H1 (cell line): ENCODE results near the gene TCF25. TPM values are rescaled to one million over a fixed set of nuclear protein-coding genes. Genes with fewer than 3 reads are reported as not detected.

Source experiments
- CTCF ChIA-PET: fragments of 300-600 bp; sonication (Branson Sonifier 250); formaldehyde crosslinking; loops from one replicate; lab custom pipeline; 2021; ENCODE audit not compliant: partially characterized antibody; lab: Charles Lee
- POLR2A ChIA-PET: fragments of 300-600 bp; sonication (Branson Sonifier 250); formaldehyde crosslinking; loops from one replicate; lab custom pipeline; 2021; ENCODE audit warnings: inconsistent platforms; ENCODE audit not compliant: partially characterized antibody; lab: Charles Lee
- DNase-seq, 2 experiments: peaks; one replicate each; pipeline versions ENCODE4 v3.0.0 to v3.0.0-alpha.2; 2010 to 2022; ENCODE audit warnings: low spot score in 2 of 2, low read depth in 1 of 2, mixed read lengths in 1 of 2
- FAIRE-seq: peaks from 2 replicates; lab custom pipeline; 2011; peaks lifted over from hg19 to GRCh38; lab: Jason Lieb, UNC
- H2AFZ ChIP-seq: 2 replicates; pipeline ENCODE4 v1.8.1; 2012; ENCODE audit warnings: low read length, inconsistent platforms
- H2AK5ac ChIP-seq: 2 replicates; pipeline ENCODE4 v1.6.1; 2013; ENCODE audit warnings: low read depth, low read length
- H2BK120ac ChIP-seq: replicated peaks from 2 replicates; pipeline ENCODE3; 2013; ENCODE audit warnings: low read depth, low read length, inconsistent platforms
- H2BK12ac ChIP-seq: 2 replicates; pipeline ENCODE4 v1.6.1; 2013; ENCODE audit warnings: low read depth, low read length
- H2BK15ac ChIP-seq: 2 replicates; pipeline ENCODE4 v1.6.1; 2013; ENCODE audit warnings: low read length
- H2BK20ac ChIP-seq: 2 replicates; pipeline ENCODE4 v1.6.1; 2013; ENCODE audit warnings: low read length
- H2BK5ac ChIP-seq: 2 replicates; pipeline ENCODE4 v1.6.1; 2013; ENCODE audit warnings: low read depth, low read length
- H3K14ac ChIP-seq: 2 replicates; pipeline ENCODE4 v1.6.1; 2013; ENCODE audit warnings: inconsistent platforms; ENCODE audit not compliant: insufficient read length
- H3K18ac ChIP-seq: 2 replicates; pipeline ENCODE4 v1.6.1; 2013; ENCODE audit warnings: low read length; ENCODE audit errors: extremely low read depth
- H3K23ac ChIP-seq: 2 replicates; pipeline ENCODE4 v1.6.1; 2013; ENCODE audit warnings: inconsistent platforms; ENCODE audit not compliant: insufficient read length
- H3K23me2 ChIP-seq: 2 replicates; pipeline ENCODE4 v1.6.1; 2013; ENCODE audit warnings: low read depth, low read length
- H3K27ac ChIP-seq: 2 replicates; pipeline ENCODE4 v1.6.1; 2011; ENCODE audit warnings: low read depth, low read length, inconsistent platforms
- H3K27me3 ChIP-seq, 4 experiments: replicated peaks in 1 of 4; 1 replicate in 1 of 4; 2 replicates in 3 of 4; pipeline versions ENCODE4 v1.6.1 to v1.8.1; 2011 to 2013; ENCODE audit warnings: low read length in 3 of 4, mild to moderate bottlenecking in 3 of 4, inconsistent platforms in 2 of 4, mixed read lengths in 2 of 4, moderate library complexity in 1 of 4; ENCODE audit not compliant: control insufficient read depth in 3 of 4, insufficient read depth in 3 of 4; ENCODE audit errors: extremely low read depth in 1 of 4
- H3K36me3 ChIP-seq, 4 experiments: 2 replicates each; pipeline versions ENCODE4 v1.6.1 to v1.8.1; 2011 to 2013; ENCODE audit warnings: mild to moderate bottlenecking in 4 of 4, low read length in 3 of 4, moderate library complexity in 2 of 4, control low read depth in 1 of 4, inconsistent platforms in 1 of 4; ENCODE audit not compliant: insufficient read depth in 4 of 4, control insufficient read depth in 2 of 4
- H3K4ac ChIP-seq: replicated peaks from 2 replicates; pipeline ENCODE3; 2013; ENCODE audit warnings: low read length, low read depth, mixed read lengths, inconsistent platforms; ENCODE audit not compliant: insufficient read length
- H3K4me1 ChIP-seq, 4 experiments: replicated peaks in 1 of 4; 1 replicate in 1 of 4; 2 replicates in 3 of 4; pipeline versions ENCODE4 v1.6.1 to v1.8.1; 2011 to 2013; ENCODE audit warnings: low read length in 3 of 4, inconsistent platforms in 2 of 4, mixed read lengths in 1 of 4; ENCODE audit not compliant: insufficient read depth in 4 of 4, control insufficient read depth in 3 of 4
- H3K4me2 ChIP-seq, 2 experiments: 2 replicates each; pipeline versions ENCODE4 v1.6.1 to v1.8.1; 2011 to 2013; ENCODE audit warnings: low read depth in 2 of 2, low read length in 2 of 2, control low read depth in 1 of 2, inconsistent platforms in 1 of 2, mild to moderate bottlenecking in 1 of 2; ENCODE audit not compliant: insufficient read depth in 1 of 2
- H3K4me3 ChIP-seq, 4 experiments: fragments of 200-600, 300-600 bp in 1 of 4; sonication (generic), shearing (Covaris generic), sonication (Bioruptor Twin) in 1 of 4; 2 replicates each; pipeline versions ENCODE4 v1.5.1 to v1.8.1; 2011 to 2016; ENCODE audit warnings: low read length in 4 of 4, low read depth in 3 of 4, control low read depth in 2 of 4, inconsistent platforms in 2 of 4, mild to moderate bottlenecking in 2 of 4, mixed read lengths in 1 of 4, moderate library complexity in 1 of 4; ENCODE audit not compliant: insufficient read depth in 2 of 4; ENCODE audit errors: extremely low read depth in 1 of 4
- H3K56ac ChIP-seq: replicated peaks from 2 replicates; pipeline ENCODE3; 2013; ENCODE audit warnings: low read depth, mild to moderate bottlenecking, mixed read lengths, low read length, inconsistent platforms; ENCODE audit not compliant: insufficient read length
- H3K79me1 ChIP-seq: 2 replicates; pipeline ENCODE4 v1.6.1; 2013; ENCODE audit warnings: low read depth, low read length, control low read depth
- H3K79me2 ChIP-seq, 2 experiments: 2 replicates each; pipeline versions ENCODE4 v1.6.1 to v1.8.1; 2012 to 2013; ENCODE audit warnings: low read length in 2 of 2, mild to moderate bottlenecking in 2 of 2, inconsistent platforms in 1 of 2; ENCODE audit not compliant: insufficient read depth in 2 of 2, control insufficient read depth in 1 of 2
- H3K9ac ChIP-seq, 4 experiments: replicated peaks in 1 of 4; 1 replicate in 1 of 4; 2 replicates in 3 of 4; pipeline versions ENCODE4 v1.6.1 to v1.8.1; 2011 to 2013; ENCODE audit warnings: low read depth in 3 of 4, low read length in 3 of 4, control low read depth in 2 of 4, mild to moderate bottlenecking in 2 of 4, moderate library complexity in 2 of 4, inconsistent platforms in 1 of 4; ENCODE audit errors: extremely low read depth in 1 of 4
- H3K9me3 ChIP-seq, 2 experiments: 2 replicates each; pipeline versions ENCODE4 v1.6.1 to v1.8.1; 2012 to 2013; ENCODE audit warnings: mild to moderate bottlenecking in 2 of 2, moderate library complexity in 2 of 2, control low read depth in 1 of 2, inconsistent platforms in 1 of 2, low read depth in 1 of 2, low read length in 1 of 2, mixed read lengths in 1 of 2; ENCODE audit not compliant: insufficient read depth in 2 of 2
- H4K20me1 ChIP-seq, 2 experiments: replicated peaks in 1 of 2; 2 replicates each; pipeline versions ENCODE3 to v1.8.1; 2011 to 2013; ENCODE audit warnings: inconsistent platforms in 2 of 2, low read length in 2 of 2, mild to moderate bottlenecking in 1 of 2; ENCODE audit not compliant: insufficient read depth in 2 of 2, control insufficient read depth in 1 of 2
- H4K5ac ChIP-seq: 2 replicates; pipeline ENCODE4 v1.6.1; 2013; ENCODE audit warnings: low read length, low read depth, mixed read lengths, inconsistent platforms; ENCODE audit not compliant: insufficient read length
- H4K8ac ChIP-seq: 2 replicates; pipeline ENCODE4 v1.8.0; 2013; ENCODE audit warnings: mild to moderate bottlenecking, moderate library complexity, low read length, inconsistent platforms; ENCODE audit not compliant: insufficient read depth; ENCODE audit errors: extremely low read depth
- H4K91ac ChIP-seq: replicated peaks from 2 replicates; pipeline ENCODE3; 2013; ENCODE audit warnings: low read length, mixed read lengths, inconsistent platforms; ENCODE audit not compliant: insufficient read length
- BACH1 ChIP-seq: IDR thresholded peaks from 2 replicates; pipeline ENCODE4 v1.6.1; 2012; ENCODE audit warnings: low read length, improper control_type of control experiment
- CBX5 ChIP-seq: fragments of 300-800, 300-1000 bp; sonication (generic); IDR thresholded peaks from 2 replicates; pipeline ENCODE4 v1.7.1; 2016; ENCODE audit warnings: antibody characterized with exemption, low read length, low read depth
- FOSL1 ChIP-seq: IDR thresholded peaks from 2 replicates; pipeline ENCODE4 v1.6.1; 2011; ENCODE audit warnings: mild to moderate bottlenecking, low read depth, low read length, moderate library complexity; ENCODE audit not compliant: insufficient read depth
- MAX ChIP-seq: IDR thresholded peaks from 2 replicates; pipeline ENCODE4 v1.6.1; 2012; ENCODE audit warnings: inconsistent platforms
- NRF1 ChIP-seq: IDR thresholded peaks from 2 replicates; pipeline ENCODE4 v1.6.1; 2011; ENCODE audit warnings: mild to moderate bottlenecking, low read depth, low read length, improper control_type of control experiment
- PHF8 ChIP-seq: fragments of 200-600 bp; sonication (generic); conservative IDR thresholded peaks from 2 replicates; pipeline ENCODE4 v1.7.1; 2012; ENCODE audit warnings: low read depth, mild to moderate bottlenecking, inconsistent platforms, low read length, moderate library complexity
- SAP30 ChIP-seq: fragments of 300-600 bp; sonication (generic); IDR thresholded peaks from 2 replicates; pipeline ENCODE4 v1.7.1; 2012; ENCODE audit warnings: low read length, moderate library complexity, mild to moderate bottlenecking, inconsistent platforms; ENCODE audit not compliant: insufficient read depth, insufficient replicate concordance
- SIN3A ChIP-seq, 2 experiments: IDR thresholded peaks in 1 of 2; conservative IDR thresholded peaks in 1 of 2; 2 replicates each; pipeline ENCODE4 v1.6.1; 2011 to 2012; ENCODE audit warnings: low read length in 2 of 2, improper control_type of control experiment in 1 of 2, low read depth in 1 of 2, mild to moderate bottlenecking in 1 of 2
- TAF1 ChIP-seq: IDR thresholded peaks from 2 replicates; pipeline ENCODE4 v1.6.1; 2011; ENCODE audit warnings: mild to moderate bottlenecking, low read depth, low read length
- YY1 ChIP-seq: IDR thresholded peaks from 2 replicates; pipeline ENCODE4 v1.6.1; 2011; ENCODE audit warnings: low read depth, mild to moderate bottlenecking, low read length
- WGBS, 2 experiments: shearing (Covaris generic) in 1 of 2; methylation state at CpG; one replicate each; pipeline versions ENCODE4 v1.1.6 to v1.1.7; 2013 to 2015; ENCODE audit warnings: low lambda C conversion rate in 2 of 2, mixed read lengths in 2 of 2, inconsistent platforms in 1 of 2, low coverage in 1 of 2, missing lambda C conversion rate in 1 of 2; ENCODE audit not compliant: insufficient replicate concordance in 2 of 2, insufficient coverage in 1 of 2, insufficient read length in 1 of 2; ENCODE audit errors: extremely low coverage in 1 of 2, missing lambda C conversion rate in 1 of 2; 5-methylcytosine and 5-hydroxymethylcytosine counted together
- polyA plus RNA-seq, 7 experiments: library from polyadenylated mRNA; depleted of rRNA in 3 of 7; stranded (reverse) in 5 of 7; unstranded in 2 of 7; fragments of >200 nt in 5 of 7; fragments of 200-250 nt in 2 of 7; gene quantifications; 1 replicate in 5 of 7; 2 replicates in 1 of 7; 4 replicates in 1 of 7; pipeline versions ENCODE4 v1.2.1 to v1.2.3, GENCODE V29; 2011 to 2013; ENCODE audit warnings: missing spikeins in 2 of 7, mixed read lengths in 2 of 7
- total RNA-seq: library from RNA; stranded (reverse); fragmentation: NEBNext Ultra II Directional; extraction: Animal tissue kit (Norgen Biotek cat#: 25700); gene quantifications from 2 replicates; pipeline ENCODE4 v1.2.1, GENCODE V29; 2021

Gene TCF25
- total and polyA plus RNA-seq, 2 of the 8 experiments (the other 6 are each of a cell fraction or from before 2014, with no cell fraction given) = 78.1 to 102 TPM

GRCh38 chr16:89828199-89828869, 45.1 kb upstream of the TCF25 start, which contains the start of gene SPIRE2:
TSS of gene SPIRE2 (plus strand) at chr16:89828475. CDS start at chr16:89828551, 76 bp downstream.
- WGBS, 2 experiments = 1% methylated on average over 18 of the region's 98 CpGs; no CpG with 5 or more reads in 1 of the 2 experiments
- FAIRE-seq (no peak), DNase-seq (peak in 1 of 2 experiments; percentile 88)
- Histone ChIP-seq H3K9me3 (no peaks in the 10 kb centered on the region), H2BK5ac (peak within 1 kb of the TSS; percentile 15; the same call in 1 of the 2 replicates), H2BK15ac (no peak within 1 kb of the TSS), H2BK120ac (no peak within 1 kb of the TSS), H2AK5ac (no peak within 1 kb of the TSS), H3K4me3 (peak within 1 kb of the TSS; percentile 42 to 83 (median 63)), H3K79me1 (peaks cover 2% of the 10 kb centered on the region; the same call in 1 of the 2 replicates), H3K23ac (no peak within 1 kb of the TSS), H3K56ac (peak within 1 kb of the TSS; percentile 59), H2AFZ (0 out of 2 replicates have a peak within 1 kb of the TSS, but pooled peaks have one; percentile 50), H4K91ac (no peak within 1 kb of the TSS), H2BK12ac (peak within 1 kb of the TSS; percentile 35; the same call in 1 of the 2 replicates), H3K4ac (peak within 1 kb of the TSS; percentile 98), H4K5ac (peak within 1 kb of the TSS; percentile 73), H3K14ac (no peak within 1 kb of the TSS), H3K4me1 (peaks cover 0 to 8% (median 4%) of the 10 kb centered on the region in 4 experiments; a peak in 4 of 7 replicates), H3K27ac (no peak within 1 kb of the TSS), H3K18ac (no peak within 1 kb of the TSS), H3K9ac (peak within 1 kb of the TSS in 2 of 4 experiments; percentile 25 to 40; a peak in 3 of 7 replicates), H3K36me3 (no peaks in the 10 kb centered on the region), H3K23me2 (peaks cover 6% of the 10 kb centered on the region; the same call in 1 of the 2 replicates), H3K4me2 (peak within 1 kb of the TSS; percentile 73 to 90), H3K27me3 (no peaks in the 10 kb centered on the region), H4K8ac (no peak within 1 kb of the TSS), H4K20me1 (peaks cover 0 to 6% of the 10 kb centered on the region in 2 experiments), H2BK20ac (no peak within 1 kb of the TSS), H3K79me2 (no peaks in the 10 kb centered on the region)
- CTCF ChIA-PET = interaction anchor here (0.6 to 2.8 kb wide), 3 partner anchors 32 to 507 kb away, joined by 3 to 13 read pairs (median 3); no protein-coding TSS in a partner anchor
- POLR2A ChIA-PET = interaction anchor here (0.7 to 4.4 kb wide), 13 partner anchors 10 to 264 kb away, joined by 3 to 34 read pairs (median 4); partner anchors contain the start of genes FANCA, TCF25 and TUBB3
- TF ChIP-seq MAX (peak; percentile 31; the same call in 1 of the 2 replicates), TAF1 (0 out of 2 replicates have a peak, but pooled peaks have one; percentile 16), YY1 (peak; percentile 27; the same call in 1 of the 2 replicates), BACH1 (peak; percentile 28; the same call in 1 of the 2 replicates), CBX5 (no peak), PHF8 (peak; percentile 41), FOSL1 (no peak), SAP30 (no peak), NRF1 (0 out of 2 replicates have a peak, but pooled peaks have one; percentile 11), SIN3A (conservative IDR thresholded peaks at IDR 0.05 in 1 of 2, IDR thresholded peaks at IDR 0.05 in 1 of 2; ENCODE audit: low read depth in 1 of 2, low read length in 2 of 2) (peak; percentile 95 to 98; a peak in 3 of 4 replicates)
